IPS-15b (cell line): ENCODE results near the gene SPEN.

Source experiments
- H3K27me3 ChIP-seq: one replicate; pipeline ENCODE4 v1.6.1; 2013; ENCODE audit warnings: low read length; ENCODE audit not compliant: control insufficient read depth, insufficient read depth
- H3K36me3 ChIP-seq: one replicate; pipeline ENCODE4 v1.6.1; 2013; ENCODE audit warnings: low read length; ENCODE audit not compliant: control insufficient read depth, insufficient read depth
- H3K4me1 ChIP-seq: one replicate; pipeline ENCODE4 v1.6.1; 2013; ENCODE audit warnings: mild to moderate bottlenecking, low read length; ENCODE audit not compliant: control insufficient read depth, insufficient read depth
- H3K4me3 ChIP-seq: one replicate; pipeline ENCODE4 v1.5.1; 2013; ENCODE audit warnings: low read depth, low read length
- H3K9ac ChIP-seq: one replicate; pipeline ENCODE4 v1.6.1; 2013; ENCODE audit warnings: low read depth, mild to moderate bottlenecking, low read length
- H3K9me3 ChIP-seq: one replicate; pipeline ENCODE4 v1.6.1; 2013; ENCODE audit warnings: mild to moderate bottlenecking, low read length; ENCODE audit not compliant: control insufficient read depth, insufficient read depth

Gene SPEN

GRCh38 chr1:15851210-15852035 lies 3.9 kb downstream of the SPEN start:
- Histone ChIP-seq H3K9me3 (no peaks in the 10 kb centered on the region), H3K4me3 (peak overlapping the region; percentile 91), H3K27me3 (no peaks in the 10 kb centered on the region), H3K4me1 (peaks cover 13% of the 10 kb centered on the region), H3K36me3 (no peaks in the 10 kb centered on the region), H3K9ac (no peak overlapping the region)

DNA sequence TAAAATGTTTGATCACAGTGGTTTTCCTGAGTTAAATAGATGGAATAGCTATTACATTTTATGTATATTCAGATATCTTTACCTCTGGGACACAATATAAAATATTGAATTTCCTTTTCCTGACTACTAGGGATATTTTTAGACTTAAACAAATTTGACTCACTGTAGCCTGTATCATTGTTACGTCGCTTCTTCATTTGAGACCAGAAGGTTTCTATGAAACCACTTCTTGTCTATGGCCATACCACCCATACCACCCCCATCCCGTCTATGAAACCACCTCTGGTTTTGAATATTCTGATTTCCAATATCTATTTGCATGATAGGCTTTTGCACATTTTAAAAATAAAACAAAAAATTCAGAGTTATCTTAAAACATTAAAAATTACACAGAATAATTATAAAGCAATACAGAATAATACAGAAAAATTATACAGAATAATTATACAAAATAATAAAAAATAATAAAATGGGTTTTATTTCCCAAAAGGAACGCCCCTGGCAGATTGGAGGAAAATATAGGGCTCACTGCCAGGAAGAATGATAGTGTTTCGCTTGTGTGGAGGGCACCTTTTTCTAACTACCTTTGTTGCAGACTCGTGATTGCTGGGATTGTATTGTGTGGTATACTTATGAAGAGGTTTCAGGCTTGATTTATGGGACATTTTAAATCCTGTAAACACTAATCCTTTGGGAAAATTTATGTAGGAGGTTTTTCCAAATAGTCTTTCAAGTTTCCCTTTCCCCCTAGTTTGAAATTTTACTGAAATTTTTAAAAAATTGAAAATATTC lies 4.7 kb downstream of the SPEN start:
- Histone ChIP-seq H3K4me3 (no peak overlapping the region), H3K27me3 (no peaks in the 10 kb centered on the region), H3K4me1 (peaks cover 13% of the 10 kb centered on the region), H3K9ac (no peak overlapping the region), H3K36me3 (no peaks in the 10 kb centered on the region), H3K9me3 (no peaks in the 10 kb centered on the region)

GRCh38 chr1:15852828-15853302 lies 5.4 kb downstream of the SPEN start:
- no peak overlapping the region for H3K4me3 ChIP-seq

DNA sequence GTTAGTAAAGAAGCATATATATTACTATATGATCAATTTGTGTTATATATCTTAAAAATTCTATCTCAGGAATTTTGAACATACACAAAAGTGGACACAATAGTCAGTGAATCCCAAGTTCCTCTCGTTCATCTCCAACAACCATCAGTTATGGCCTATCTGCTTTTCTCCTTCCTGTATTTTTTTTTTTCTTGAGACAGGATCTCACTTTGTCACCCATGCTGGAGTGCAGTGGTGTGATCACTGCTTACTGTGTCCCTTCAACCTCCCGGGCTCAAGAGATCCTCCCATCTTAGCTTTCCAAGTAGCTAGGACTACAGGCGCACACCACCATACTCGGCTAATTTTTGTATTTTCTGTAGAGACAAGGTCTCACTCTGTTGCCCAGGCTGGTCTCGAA lies 9.4 kb downstream of the SPEN start:
- no peaks in the 10 kb centered on the region for H3K36me3 ChIP-seq
- H3K9me3 ChIP-seq: no peaks in the 10 kb centered on the region
- no peaks in the 10 kb centered on the region for H3K27me3 ChIP-seq
- H3K9ac ChIP-seq: no peak overlapping the region
- H3K4me1 ChIP-seq: peaks cover 4% of the 10 kb centered on the region
- H3K4me3 ChIP-seq: no peak overlapping the region

More at GRCh38 chr1:15852828-15853302, 5.4 kb downstream of the SPEN start:
- no peak overlapping the region for H3K9ac ChIP-seq
- H3K4me1 ChIP-seq: peaks cover 13% of the 10 kb centered on the region
- H3K27me3 ChIP-seq: no peaks in the 10 kb centered on the region
- no peaks in the 10 kb centered on the region for H3K9me3 ChIP-seq
- no peaks in the 10 kb centered on the region for H3K36me3 ChIP-seq

DNA sequence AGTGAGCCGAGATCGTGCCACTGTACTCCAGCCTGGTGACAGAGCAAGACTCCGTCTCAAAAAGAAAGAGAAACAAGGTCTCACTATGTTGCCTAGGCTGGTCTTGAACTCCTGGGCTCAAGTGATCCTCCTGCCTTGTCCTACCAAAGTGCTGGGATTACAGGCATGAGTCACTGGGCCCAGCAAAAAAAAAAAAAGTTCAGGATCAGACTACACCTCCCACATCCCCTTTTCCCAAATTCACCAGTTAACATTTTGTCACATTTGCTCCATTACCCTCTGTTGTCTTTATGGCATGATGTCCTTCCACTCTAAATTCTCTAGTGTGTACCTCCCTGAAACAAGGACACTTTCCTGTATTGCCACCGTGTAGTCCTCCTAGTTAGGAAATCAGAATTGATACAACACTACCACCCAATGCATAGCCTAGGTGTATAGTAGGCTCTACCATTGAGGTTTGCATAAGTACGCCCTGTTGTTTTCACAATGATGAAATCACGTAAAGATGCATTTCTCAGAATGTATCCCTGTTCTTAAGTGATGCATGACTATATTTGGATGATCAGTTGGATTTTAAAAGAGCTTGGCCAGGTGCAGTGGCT lies 10.7 kb downstream of the SPEN start:
- Histone ChIP-seq H3K27me3 (no peaks in the 10 kb centered on the region), H3K36me3 (no peaks in the 10 kb centered on the region), H3K4me1 (no peaks in the 10 kb centered on the region), H3K4me3 (no peak overlapping the region), H3K9me3 (no peaks in the 10 kb centered on the region), H3K9ac (no peak overlapping the region)

- H3K9me3 ChIP-seq: no peaks in the 10 kb centered on the region
- H3K36me3 ChIP-seq: no peaks in the 10 kb centered on the region
- H3K4me3 ChIP-seq: no peak overlapping the region
- no peak overlapping the region for H3K9ac ChIP-seq
- H3K27me3 ChIP-seq: no peaks in the 10 kb centered on the region
- H3K4me1 ChIP-seq: no peaks in the 10 kb centered on the region
Observed at GRCh38 chr1:15858672-15859372, 11.3 kb downstream of the SPEN start.

DNA sequence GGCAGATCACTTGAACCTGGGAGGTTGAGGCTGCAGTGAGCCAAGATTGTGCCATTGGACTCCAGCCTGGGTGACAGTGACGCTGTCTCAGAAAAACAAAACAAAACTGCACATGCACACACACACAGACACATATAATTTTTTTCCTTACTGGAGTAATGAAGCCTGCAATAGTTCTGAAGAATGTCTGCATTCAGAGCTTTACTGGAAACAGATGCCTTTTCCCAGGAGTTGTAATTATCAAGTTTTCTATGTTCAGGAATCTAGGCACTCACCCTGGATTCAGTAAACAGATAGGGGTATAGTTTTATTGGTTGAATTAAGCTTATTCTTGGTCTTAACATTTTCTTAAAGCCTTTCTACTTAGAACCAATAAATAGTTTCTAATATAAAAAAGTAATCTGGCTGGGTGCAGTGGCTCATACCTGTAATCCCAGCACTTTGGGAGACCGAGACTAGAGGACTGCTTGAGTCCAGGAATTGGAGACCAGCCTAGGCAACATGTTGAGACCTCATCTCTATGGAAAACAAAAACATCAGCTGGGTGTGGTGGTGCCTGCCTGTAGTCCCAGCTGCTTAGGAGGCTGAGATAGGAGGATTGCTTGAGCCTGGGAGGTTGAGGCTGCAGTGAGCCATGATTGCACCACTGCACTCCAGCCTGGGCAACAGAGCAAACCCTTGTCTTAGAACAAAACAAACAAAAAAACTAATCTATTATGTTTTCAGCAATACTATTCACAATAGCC lies 15.8 kb downstream of the SPEN start:
- no peaks in the 10 kb centered on the region for H3K36me3 ChIP-seq
- H3K9me3 ChIP-seq: no peaks in the 10 kb centered on the region
- H3K4me1 ChIP-seq: no peaks in the 10 kb centered on the region
- H3K9ac ChIP-seq: no peak overlapping the region
- H3K27me3 ChIP-seq: no peaks in the 10 kb centered on the region
- no peak overlapping the region for H3K4me3 ChIP-seq

DNA sequence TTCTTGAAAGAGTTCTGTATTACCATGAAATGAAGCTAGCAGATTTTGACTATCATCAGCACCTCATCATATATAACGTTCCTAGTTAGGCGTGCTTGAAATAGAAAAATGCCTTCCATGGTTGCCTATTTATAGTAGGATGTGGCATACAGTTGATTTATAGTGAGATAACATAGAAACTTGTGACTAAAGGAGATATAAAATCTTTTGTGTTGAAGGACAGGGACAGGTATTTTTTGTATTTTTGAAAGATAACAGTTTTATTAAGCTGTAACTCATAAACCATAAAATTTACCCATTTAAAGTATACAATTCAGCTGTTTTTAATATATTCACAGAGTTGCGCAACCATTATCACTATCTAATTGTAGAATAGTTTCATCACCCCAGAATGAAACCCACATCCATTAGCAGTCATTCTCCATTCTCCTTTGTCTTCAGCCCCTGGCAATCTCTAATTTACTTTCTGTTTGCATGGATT lies 19.3 kb downstream of the SPEN start:
- no peak overlapping the region for H3K9ac ChIP-seq
- H3K4me1 ChIP-seq: no peaks in the 10 kb centered on the region
- H3K27me3 ChIP-seq: no peaks in the 10 kb centered on the region
- H3K4me3 ChIP-seq: no peak overlapping the region
- H3K9me3 ChIP-seq: no peaks in the 10 kb centered on the region
- no peaks in the 10 kb centered on the region for H3K36me3 ChIP-seq

DNA sequence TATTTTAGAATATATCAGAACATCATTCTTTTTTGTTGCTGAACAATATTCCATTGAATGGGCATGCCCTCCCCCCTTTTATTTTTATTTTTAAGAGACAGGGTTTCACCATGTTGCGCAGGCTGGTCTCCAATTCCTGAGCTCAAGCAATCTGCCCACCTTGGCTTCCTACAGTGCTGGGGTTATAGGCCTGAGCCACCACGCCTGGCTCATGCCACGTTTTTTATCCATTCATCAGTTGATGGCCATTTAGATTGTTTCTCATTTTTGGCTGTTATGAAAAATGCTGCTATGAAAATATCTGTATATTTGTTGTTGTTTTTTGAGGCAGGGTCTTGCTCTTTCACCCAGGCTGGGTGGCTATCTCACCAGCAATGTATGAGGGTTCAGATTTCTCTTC lies 19.8 kb downstream of the SPEN start:
- Histone ChIP-seq H3K36me3 (no peaks in the 10 kb centered on the region), H3K4me1 (no peaks in the 10 kb centered on the region), H3K27me3 (no peaks in the 10 kb centered on the region), H3K9ac (no peak overlapping the region), H3K4me3 (no peak overlapping the region), H3K9me3 (no peaks in the 10 kb centered on the region)

DNA sequence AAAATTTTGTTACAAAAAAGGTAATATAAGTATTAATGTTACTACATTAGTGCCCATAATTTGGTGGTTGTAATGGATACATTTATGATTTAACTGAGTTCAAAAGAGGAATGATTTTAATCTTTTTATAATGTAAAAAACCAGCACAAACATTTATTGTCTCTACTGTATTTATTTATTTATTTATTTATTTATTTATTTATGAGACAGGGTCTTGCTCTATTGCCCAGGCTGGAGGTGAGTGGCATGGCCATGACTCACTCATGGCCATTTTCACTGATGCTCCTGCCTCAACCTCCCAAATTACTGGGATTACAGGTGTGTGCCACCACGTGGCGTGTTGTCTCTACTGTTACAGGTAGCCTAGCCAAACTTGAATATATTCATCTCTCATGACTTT lies 21.9 kb downstream of the SPEN start:
- Histone ChIP-seq H3K4me3 (no peak overlapping the region), H3K27me3 (no peaks in the 10 kb centered on the region), H3K4me1 (no peaks in the 10 kb centered on the region), H3K36me3 (peaks cover 7% of the 10 kb centered on the region), H3K9me3 (no peaks in the 10 kb centered on the region), H3K9ac (no peak overlapping the region)

DNA sequence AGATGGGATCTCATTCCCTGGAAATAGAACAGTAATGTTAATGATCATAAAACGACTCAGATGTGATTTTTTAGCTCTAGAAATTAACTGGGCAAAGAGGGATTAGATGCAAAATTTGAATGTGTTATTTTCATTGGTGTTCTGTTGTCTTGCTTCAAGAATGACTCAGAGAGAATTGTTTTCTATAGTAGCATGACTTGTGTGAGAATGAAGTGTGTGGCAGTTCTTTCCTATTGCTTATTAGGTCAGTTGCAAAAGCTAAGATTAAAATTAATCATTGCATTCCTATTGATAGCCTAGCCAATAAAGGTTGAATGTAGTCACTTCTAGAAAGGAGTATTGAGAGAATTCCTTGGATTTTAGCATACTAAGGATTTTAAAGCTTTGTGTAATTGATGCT lies 22.9 kb downstream of the SPEN start:
- H3K4me3 ChIP-seq: no peak overlapping the region
- H3K27me3 ChIP-seq: no peaks in the 10 kb centered on the region
- no peaks in the 10 kb centered on the region for H3K4me1 ChIP-seq
- H3K9ac ChIP-seq: no peak overlapping the region
- no peaks in the 10 kb centered on the region for H3K9me3 ChIP-seq
- peaks cover 7% of the 10 kb centered on the region for H3K36me3 ChIP-seq
